Activated CD8-positive, alpha-beta memory T cell treated with anti-CD3 and anti-CD28 coated beads for 4 hours (primary cell): ENCODE results near the gene SMR3B.

Experiments
- DNase-seq, 2 donors: peaks; one replicate each; pipeline ENCODE4 v3.0.0-alpha.2; 2020; ENCODE audit warnings: low read depth in 2 of 2

Gene SMR3B

DNA sequence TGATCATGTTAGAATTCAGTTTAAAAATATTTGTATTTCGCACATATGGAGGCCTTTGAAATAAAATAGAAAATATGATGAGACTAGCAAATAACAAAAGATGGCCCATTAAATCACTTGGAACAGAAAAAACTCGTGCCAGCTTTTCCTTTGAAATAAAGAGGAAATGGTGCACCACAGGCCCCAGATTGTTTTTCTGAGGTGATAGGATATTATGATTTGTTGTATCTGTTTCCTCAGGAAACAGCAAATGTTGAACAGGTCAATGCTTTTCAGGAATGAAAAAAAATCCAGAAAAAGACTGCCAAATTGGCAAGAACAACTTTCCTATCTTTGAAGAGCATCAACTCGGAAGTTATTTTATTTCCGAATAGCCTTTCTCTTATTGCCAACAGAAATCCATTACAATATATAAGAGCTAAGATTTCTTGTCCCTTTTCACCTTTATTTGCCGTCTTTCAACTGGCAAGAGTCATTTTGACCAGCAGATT lies at the start of gene SMR3B:
SMR3B (plus strand) TSS at position 441 of the 491 bp plus-strand sequence. CDS start 1,380 bp downstream, outside the sequence.
- no peak for DNase-seq

DNA sequence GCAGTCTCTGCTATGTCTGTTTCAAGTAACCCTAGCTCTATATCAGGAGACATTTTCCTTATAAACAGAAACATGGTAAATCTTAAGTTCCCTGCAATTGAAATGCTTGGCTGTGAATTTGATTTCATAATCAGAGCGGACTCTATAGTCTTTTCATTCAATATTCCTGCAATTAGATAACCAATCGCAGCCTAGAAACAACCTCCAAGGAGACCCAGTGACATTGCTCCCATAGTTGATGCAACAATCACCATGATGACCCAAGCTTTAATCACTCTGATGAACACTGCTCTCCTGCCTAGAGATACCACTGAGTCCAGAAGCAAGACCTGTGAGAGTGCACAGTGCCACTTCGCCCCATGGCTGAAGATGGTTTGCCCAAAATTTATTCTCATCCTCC lies 48.2 kb upstream of the SMR3B start, which contains the start of gene CABS1:
CABS1 (plus strand) TSS at position 301 of the 400 bp plus-strand sequence; CDS start at position 360, 59 bp downstream.
- no peak for DNase-seq

DNA sequence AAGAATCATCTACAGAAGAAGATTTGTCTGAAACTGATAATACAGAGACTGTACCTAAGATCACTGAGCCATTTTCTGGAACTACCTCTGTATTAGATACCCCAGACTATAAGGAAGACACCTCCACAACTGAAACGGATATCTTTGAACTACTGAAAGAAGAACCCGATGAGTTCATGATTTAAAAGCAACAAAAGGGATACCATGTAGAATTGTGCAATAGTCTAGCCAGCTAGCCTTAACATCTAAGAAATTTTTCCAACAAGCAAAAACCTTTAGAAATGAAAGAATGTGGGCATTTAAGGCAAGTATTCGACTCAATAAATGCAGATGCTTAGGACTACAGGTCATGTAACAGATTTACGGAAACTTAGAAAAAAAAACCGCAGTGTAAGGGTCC lies 46.9 kb upstream of the SMR3B start:
- no peak for DNase-seq

DNA sequence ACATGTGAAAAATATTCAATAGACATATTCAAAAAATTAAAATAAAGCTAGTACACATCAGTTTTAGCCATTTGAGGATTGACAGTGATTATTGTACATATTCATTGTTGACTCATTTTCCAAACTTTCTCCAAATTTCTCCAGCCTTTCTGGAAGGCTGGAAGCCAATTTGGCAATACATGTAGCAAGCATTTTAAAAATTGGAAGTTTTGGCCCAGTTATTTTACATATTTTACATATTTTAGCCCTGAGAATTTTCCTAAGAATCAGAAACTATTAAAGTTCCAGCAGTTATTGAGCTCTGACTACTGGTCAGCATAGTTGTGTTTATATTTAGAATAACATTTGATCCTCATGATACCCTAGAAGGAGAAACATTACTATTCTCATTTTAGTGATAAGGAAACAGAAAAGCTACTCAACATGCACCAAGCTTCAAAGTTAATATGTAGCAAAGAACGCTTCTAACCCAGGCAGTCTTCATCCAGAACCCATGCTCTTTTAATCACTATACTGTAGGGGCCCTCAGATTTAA lies 45.0 kb upstream of the SMR3B start:
- DNase-seq: no peak

DNA sequence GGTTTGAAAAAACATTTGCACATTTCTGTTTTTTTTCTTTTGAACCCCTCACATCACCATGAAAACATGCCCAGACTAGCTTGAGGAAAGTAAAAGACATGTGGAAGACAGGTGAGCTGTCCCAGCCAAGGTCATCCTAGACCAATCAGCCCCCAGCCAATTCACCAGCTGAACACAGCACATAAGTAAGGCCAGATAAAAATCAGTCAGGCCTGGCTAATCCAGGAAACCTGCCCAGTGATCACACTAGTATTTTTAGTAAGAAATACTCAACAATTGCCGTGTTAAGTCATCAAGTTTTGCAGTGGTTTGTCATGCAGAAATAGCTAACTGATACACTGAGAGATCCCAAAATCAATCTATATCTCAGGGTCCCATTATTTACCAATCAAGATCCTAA lies 26.7 kb upstream of the SMR3B start:
- no peak for DNase-seq

DNA sequence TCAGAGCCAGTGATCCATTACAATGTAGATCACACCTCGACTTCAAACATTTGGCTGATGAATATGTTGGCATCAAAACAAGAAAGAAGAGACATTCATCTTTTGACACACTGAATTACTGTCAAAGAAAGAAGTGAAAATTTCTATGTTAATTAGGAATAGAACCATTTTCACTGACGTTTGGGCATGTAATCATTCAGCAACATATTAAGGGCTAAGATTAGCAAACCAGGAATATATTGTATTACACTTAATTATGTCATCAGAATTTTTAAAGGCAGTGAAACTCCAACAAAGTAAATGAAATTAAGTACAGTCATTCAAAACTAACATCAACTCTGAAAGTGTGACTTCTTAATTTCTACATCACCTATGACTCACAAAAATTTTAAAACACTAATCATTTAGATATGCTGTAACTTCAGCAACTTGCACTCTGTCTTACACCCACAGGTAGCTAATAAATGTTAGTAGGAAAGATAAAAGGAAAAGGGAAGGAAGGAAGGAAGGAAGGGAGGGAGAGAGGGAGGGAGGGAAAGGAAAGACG lies 23.7 kb upstream of the SMR3B start:
- DNase-seq: no peak

DNA sequence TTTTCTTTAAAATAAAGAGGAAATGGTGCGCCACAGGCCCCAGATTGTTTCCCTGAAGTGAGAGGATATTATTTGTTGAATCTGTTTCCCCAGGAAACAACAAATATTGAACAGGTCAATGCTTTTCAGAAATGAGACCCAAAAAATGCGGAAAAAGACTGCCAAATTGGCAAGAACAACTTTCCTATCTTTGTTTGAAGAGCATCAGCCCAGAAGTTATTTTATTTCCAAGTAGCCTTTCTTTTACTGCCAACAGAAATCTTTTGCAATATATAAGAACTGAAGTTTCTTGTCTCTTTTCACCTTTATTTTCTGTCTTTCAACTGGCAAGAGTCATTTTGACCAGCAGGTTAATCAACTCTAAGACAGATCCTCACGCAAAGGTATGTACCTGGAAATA lies 22.5 kb upstream of the SMR3B start, which contains the start of gene SMR3A:
SMR3A (plus strand) TSS at position 301 of the 400 bp plus-strand sequence. CDS start 1,356 bp downstream, outside the sequence.
- no peak for DNase-seq

DNA sequence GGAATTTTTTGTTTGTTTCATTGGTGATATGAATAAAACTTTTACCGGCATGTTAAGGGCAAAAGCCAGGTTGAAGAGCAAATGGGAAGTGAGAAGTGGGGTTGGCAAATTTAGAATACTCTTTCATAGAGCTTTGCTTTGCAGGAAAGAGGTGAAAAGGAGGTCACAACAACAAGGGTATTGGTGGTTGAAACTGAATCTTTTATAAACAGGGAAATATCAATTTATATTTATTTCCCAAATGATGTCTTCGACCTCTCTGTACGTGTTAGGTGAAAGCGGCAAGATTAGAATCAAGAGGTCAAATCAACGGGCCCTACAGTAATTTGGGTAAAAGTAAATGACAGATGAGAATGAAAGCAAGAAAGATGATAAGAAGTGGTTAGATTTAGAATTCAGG lies 18.9 kb upstream of the SMR3B start:
- DNase-seq: no peak

DNA sequence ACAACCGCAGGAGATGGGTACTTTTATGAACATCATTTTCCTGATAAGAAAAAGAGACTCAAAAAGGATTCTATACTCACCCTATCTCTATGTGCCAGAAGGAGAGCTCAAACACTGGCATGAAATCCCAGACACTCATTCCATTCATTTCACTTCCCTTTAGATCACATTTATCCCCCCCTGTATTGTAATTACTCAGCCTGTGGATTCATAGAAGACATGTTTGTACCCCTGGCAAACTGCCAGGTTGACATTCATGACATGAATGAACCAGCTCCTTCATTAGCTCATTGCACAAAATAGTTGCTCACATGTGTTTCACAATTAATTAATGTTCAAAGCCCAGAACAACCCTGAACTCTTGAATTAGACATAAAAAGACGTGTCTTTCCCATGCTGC lies 17.5 kb upstream of the SMR3B start:
- DNase-seq: no peak

DNA sequence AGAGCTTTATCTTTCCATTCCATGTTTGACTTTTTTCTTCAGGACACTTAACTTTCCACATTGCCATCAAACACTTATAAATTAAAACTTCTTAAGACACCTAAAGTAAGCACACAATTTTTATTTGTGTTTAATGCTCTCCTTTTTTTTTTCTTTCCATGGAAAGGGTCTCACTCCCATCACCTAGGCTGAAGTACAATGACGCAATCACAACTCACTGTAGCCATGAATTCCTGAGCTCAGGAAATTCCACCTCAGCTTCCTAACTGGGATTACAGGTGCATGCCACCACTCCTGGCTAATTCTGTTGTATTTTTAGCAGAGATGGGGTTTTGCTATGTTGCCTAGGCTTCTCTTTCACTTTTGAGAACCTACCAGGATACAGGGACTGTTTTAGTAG lies 15.1 kb upstream of the SMR3B start:
- DNase-seq: no peak

DNA sequence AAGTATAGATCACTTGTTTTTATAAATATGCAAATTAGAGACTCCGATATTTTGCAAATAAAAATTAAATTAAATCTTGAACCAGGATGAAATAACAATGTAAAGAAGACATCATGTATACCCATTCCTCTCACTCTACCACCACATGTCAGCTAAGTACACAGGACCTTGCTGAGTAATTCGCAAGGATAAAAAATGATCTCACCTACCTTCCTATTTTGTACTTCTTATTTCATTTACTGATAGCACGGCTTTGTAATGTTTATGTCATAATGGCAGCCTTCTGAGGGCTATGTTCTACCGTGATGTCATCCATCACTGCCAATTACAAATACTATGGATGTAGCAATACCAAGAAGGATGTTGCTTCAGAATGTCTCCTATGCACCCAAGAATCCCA lies 10.9 kb upstream of the SMR3B start:
- no peak for DNase-seq

DNA sequence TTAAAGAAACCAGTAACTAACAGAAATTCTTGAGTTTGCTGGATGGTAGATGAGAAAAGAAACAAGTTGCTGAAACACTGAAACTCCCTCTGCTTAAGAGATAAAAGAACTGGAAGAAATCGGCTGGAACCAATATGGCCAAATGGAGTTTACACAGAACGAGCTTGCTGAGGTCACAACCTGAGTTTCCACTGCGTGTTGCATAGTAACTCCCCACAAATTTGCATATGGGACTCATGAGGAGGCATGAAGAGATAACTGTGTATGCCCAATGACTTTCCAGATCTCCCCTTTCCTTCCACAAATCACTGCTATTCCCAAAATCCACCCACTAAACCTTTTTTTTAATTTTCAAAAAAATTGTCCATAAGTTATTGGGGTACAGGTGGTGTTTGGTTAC lies 10.2 kb upstream of the SMR3B start:
- DNase-seq: no peak

DNA sequence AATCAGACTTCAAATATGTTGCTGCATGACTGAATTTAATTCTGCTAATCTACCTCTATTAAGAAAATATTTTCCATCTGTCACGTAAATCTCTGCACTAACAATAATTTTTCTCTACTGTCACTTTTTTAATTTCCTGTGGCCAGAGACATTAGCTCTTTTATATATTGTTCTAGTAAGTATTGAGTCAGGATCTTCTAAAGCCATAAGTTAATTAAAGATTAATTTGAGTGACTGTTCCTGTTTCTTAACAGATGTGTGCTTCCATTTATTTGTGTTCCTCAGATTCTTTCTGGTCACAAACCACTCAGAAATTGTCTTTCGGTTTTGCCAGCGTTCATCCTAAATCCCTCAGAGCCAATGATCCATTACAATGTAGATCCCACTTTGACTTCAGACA lies 2.4 kb upstream of the SMR3B start:
- DNase-seq: no peak

DNA sequence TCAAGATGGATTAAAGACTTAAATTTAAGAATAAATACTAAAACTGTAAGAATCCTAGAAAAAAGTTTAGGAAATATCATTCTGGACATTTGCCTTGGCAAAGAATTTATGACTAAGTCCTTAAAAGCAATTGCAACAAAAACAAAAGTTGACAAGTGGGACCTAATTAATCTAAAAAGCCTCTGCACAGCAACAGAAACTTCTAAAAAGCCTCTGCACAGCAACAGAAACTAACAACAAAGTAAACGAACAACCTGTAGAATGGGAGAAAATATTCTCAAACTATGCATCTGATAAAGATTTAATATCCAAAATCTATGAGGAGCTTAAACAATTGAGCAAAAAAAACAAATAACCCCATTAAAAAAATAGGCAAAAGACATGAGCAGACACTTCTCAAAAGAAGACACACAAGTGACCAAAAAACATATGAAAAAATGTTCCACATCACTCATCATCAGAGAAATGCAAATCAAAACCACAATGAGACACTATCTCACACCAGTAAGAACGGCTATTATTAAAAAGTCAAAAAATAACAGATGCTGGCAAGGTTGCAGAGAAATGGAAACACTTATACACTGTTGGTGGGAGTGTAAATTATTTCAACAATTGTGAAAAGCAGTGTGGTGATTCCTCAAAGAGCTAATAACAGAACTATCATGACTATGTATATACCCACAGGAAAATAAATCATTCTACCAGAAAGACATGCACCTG lies 9.3 kb downstream of the SMR3B start:
- DNase-seq: no peak

DNA sequence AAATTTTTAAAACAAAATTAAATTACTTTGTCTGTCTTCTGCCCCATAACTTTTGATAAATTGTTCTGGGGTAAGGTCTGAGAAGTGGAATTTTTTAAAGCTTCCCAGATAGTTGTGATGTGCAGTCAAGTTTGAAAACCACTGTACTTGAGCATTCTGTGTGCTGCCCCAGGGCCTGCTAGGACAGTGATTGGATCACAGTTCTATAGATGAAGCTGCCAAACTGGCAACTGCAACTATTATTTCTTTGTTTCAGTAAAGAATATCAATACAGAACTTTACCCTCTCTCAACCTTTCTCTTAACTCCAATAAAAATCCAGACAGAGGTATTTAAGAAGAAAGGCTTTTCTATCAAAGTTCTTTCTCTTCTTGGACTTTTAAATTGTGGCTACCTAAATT lies 14.6 kb downstream of the SMR3B start, which contains the start of gene OPRPN:
OPRPN (plus strand) TSS at position 361 of the 400 bp plus-strand sequence. CDS start 1,346 bp downstream, outside the sequence.
- DNase-seq: no peak

DNA sequence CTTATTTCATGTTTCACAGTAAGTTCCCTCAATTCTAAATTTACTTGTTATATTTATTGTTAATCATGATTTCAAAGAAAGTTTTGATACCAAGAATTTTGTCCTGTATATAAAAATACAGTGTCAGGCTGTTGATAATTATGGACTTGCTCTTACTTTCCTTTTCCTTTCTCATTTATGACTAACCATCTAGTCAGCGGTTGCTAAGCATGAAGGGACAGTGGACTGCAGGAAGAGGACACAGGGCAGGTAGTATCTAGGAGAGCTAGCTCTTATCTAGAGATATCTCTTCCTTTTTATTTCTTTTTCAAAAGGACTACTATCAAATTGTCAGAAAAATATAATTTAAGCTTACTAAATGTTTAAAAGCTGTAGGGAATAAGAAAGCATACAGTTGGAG lies 16.4 kb downstream of the SMR3B start:
- no peak for DNase-seq

DNA sequence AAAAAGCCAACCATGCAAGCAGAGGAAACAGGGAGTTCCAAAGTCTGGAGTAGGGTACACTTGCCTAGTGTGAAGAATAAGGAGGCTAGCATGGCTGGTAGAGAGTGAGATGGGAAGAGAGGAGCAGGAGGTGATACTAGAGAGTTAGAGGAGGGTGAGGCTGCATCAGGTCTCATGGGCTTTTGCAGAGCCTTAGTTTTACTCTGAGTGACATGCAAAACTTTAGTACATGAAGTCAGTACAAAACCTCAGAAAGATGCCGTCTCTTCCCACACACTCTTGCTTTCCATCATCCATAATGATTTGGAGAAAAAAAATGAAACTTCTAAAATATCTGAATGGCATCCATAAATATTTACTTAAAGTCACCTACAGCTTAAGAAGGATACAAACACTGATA lies 19.8 kb downstream of the SMR3B start:
- no peak for DNase-seq

DNA sequence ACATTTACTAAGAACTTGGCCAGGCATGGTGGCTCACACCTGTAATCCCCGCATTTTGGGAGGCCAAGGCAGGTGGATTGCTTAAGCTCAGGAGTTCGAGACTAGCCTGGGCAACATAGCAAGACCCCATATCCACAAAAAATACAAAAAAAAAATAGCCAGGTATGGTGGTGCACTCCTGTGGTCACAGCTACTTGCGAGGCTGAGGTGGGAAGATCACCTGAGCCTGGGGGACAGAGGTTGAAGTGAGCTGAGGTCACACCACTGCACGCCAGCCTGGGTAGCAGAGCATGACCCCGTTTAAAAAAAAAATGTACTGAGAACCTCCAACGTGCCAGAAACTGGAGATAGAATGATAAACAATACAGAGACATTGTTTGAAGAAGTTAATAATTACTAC lies 22.8 kb downstream of the SMR3B start:
- no peak for DNase-seq

DNA sequence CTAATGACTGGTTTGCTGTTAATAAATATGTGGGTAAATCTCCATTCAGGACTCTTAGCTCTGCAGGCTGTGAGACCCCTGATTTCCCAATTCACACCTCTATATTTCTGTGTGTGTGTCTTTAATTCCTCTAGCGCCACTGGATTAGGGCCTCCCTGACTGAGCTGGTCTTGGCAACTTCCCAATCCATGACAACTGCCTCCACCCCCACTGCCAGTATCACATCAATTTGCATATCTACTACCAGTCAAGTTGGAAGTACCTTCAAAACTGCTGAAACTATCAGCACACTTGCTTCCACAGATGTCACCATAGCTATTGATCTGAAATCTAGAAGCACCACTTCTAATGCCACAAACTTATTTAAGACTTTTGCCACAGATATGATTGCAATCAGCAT lies 42.4 kb downstream of the SMR3B start:
- no peak for DNase-seq

DNA sequence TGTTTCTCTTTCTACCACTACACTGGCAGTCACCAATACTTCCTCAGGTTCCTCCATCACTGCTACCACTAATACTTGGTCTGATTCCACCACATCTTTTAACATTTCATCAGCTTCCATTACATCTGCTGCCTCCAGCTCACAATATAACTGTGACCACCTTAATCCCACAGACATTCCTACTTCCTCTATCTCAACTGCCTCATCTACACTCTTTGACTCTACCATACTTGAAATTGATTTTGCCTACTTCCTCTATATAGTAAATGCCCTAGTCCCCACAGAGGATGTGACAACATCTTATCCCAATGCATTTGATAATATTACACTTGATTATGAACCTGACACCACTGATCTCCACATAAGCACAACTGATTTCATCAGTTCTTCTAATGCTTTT lies 43.9 kb downstream of the SMR3B start:
- no peak for DNase-seq

DNA sequence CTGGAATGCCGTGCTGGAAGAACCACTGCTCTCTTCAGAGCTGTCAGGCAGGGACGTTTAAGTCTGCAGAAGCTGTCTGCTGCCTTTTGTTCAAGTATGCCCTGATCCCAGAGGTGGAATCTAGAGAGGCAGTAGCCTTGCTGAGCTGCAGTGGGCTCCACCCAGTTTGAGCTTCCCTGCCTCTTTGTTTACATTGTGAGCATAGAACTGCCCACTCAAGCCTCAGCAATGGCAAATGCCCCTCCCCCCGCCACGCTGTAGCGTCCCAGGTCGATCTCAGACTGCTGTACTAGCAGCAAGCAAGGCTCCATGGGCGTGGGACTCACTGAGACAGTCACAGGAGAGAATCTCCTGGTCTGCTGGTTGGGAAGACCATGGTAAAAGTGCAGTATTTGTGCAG lies 54.3 kb downstream of the SMR3B start:
- DNase-seq: no peak
